Liver (tissue), 9 donors: ENCODE measurements around the gene RBBP6. TPM values are rescaled to one million over a fixed set of nuclear protein-coding genes. Genes with fewer than 3 reads are reported as not detected.

Experiments used
- DNase-seq: peaks from one replicate; pipeline ENCODE4 v3.0.0-alpha.2; 2017; ENCODE audit warnings: low spot score
- H3K27ac ChIP-seq, 2 donors: one replicate each; pipeline ENCODE4 v1.7.0; 2013; ENCODE audit warnings: inconsistent platforms in 2 of 2, low read length in 2 of 2, control low read depth in 1 of 2, low read depth in 1 of 2, mild to moderate bottlenecking in 1 of 2
- H3K27me3 ChIP-seq, 4 donors: one replicate each; pipeline versions ENCODE4 v1.6.1 to v1.7.0; 2013; ENCODE audit warnings: low read length in 3 of 4, inconsistent platforms in 1 of 4, mild to moderate bottlenecking in 1 of 4, moderate library complexity in 1 of 4; ENCODE audit not compliant: control insufficient read depth in 4 of 4, insufficient read depth in 4 of 4
- H3K36me3 ChIP-seq, 4 donors: one replicate each; pipeline versions ENCODE4 v1.6.1 to v1.7.0; 2013; ENCODE audit warnings: low read length in 3 of 4, mild to moderate bottlenecking in 3 of 4, low read depth in 1 of 4, moderate library complexity in 1 of 4; ENCODE audit not compliant: control insufficient read depth in 4 of 4, insufficient read depth in 3 of 4
- H3K4me1 ChIP-seq, 4 donors: one replicate each; pipeline versions ENCODE4 v1.6.1 to v1.7.0; 2013; ENCODE audit warnings: low read length in 3 of 4, mild to moderate bottlenecking in 3 of 4, moderate library complexity in 1 of 4; ENCODE audit not compliant: control insufficient read depth in 4 of 4, insufficient read depth in 4 of 4
- H3K4me3 ChIP-seq, 3 donors: one replicate each; pipeline versions ENCODE4 v1.6.1 to v1.7.0; 2013; ENCODE audit warnings: low read length in 3 of 3, control low read depth in 1 of 3, low read depth in 1 of 3, mild to moderate bottlenecking in 1 of 3
- H3K9ac ChIP-seq, 2 donors: one replicate each; pipeline ENCODE4 v1.7.0; 2013; ENCODE audit warnings: low read length in 2 of 2, mild to moderate bottlenecking in 2 of 2, moderate library complexity in 2 of 2, control low read depth in 1 of 2, low read depth in 1 of 2
- H3K9me3 ChIP-seq, 4 donors: one replicate each; pipeline versions ENCODE4 v1.6.1 to v1.7.0; 2013; ENCODE audit warnings: low read length in 3 of 4; ENCODE audit not compliant: control insufficient read depth in 4 of 4
- EGR1 ChIP-seq, 2 donors: IDR thresholded peaks; 2 replicates each; pipeline ENCODE4 v1.6.1; 2016 to 2018; ENCODE audit warnings: antibody characterized with exemption in 2 of 2, low read depth in 2 of 2
- FOXA1 ChIP-seq: IDR thresholded peaks from 2 replicates; pipeline ENCODE4 v1.6.1; 2016; ENCODE audit warnings: antibody characterized with exemption
- FOXA2 ChIP-seq: IDR thresholded peaks from 2 replicates; pipeline ENCODE4 v1.6.1; 2016; ENCODE audit warnings: antibody characterized with exemption
- GABPA ChIP-seq, 2 donors: IDR thresholded peaks in 1 of 2; conservative IDR thresholded peaks in 1 of 2; 2 replicates each; pipeline ENCODE4 v1.6.1; 2016; ENCODE audit warnings: antibody characterized with exemption in 2 of 2, mild to moderate bottlenecking in 1 of 2, moderate library complexity in 1 of 2
- HNF4A ChIP-seq, 2 donors: conservative IDR thresholded peaks; 2 replicates each; pipeline ENCODE4 v1.6.1; 2016; ENCODE audit warnings: antibody characterized with exemption in 2 of 2, mild to moderate bottlenecking in 2 of 2
- HNF4G ChIP-seq: IDR thresholded peaks from 2 replicates; pipeline ENCODE4 v1.6.1; 2016; ENCODE audit warnings: antibody characterized with exemption
- NR2F2 ChIP-seq: IDR thresholded peaks from 2 replicates; pipeline ENCODE4 v1.6.1; 2016; ENCODE audit warnings: antibody characterized with exemption
- RAD21 ChIP-seq, 2 donors: IDR thresholded peaks; 2 replicates each; pipeline ENCODE4 v1.6.1; 2016; ENCODE audit warnings: antibody characterized with exemption in 2 of 2, mild to moderate bottlenecking in 2 of 2
- REST ChIP-seq: IDR thresholded peaks from 2 replicates; pipeline ENCODE4 v1.6.1; 2016; ENCODE audit warnings: antibody characterized with exemption, mild to moderate bottlenecking
- RXRA ChIP-seq, 2 donors: IDR thresholded peaks; 2 replicates each; pipeline ENCODE4 v1.6.1; 2017 to 2018; ENCODE audit warnings: antibody characterized with exemption in 2 of 2, mild to moderate bottlenecking in 1 of 2
- SP1 ChIP-seq: IDR thresholded peaks from 2 replicates; pipeline ENCODE4 v1.6.1; 2018; ENCODE audit warnings: antibody characterized with exemption, mild to moderate bottlenecking
- TAF1 ChIP-seq: conservative IDR thresholded peaks from 2 replicates; pipeline ENCODE4 v1.6.1; 2016; ENCODE audit warnings: antibody characterized with exemption, mild to moderate bottlenecking
- YY1 ChIP-seq: IDR thresholded peaks from 2 replicates; pipeline ENCODE4 v1.6.1; 2016; ENCODE audit warnings: antibody characterized with exemption, mild to moderate bottlenecking
- WGBS: extraction: QIAGEN DNeasy Blood & Tissue Kit; methylation state at CpG from one replicate; pipeline ENCODE4 v1.1.7; 2013; 5-methylcytosine and 5-hydroxymethylcytosine counted together
- polyA plus RNA-seq, 2 donors: library from polyadenylated mRNA; stranded (reverse) in 1 of 2; unstranded in 1 of 2; fragments of 200-250 nt in 1 of 2; fragments of >200 nt in 1 of 2; fragmentation: Nextera tagmentation in 1 of 2; extraction: Ambion mirVana in 1 of 2; gene quantifications; one replicate each; pipeline versions ENCODE4 v1.2.1 to v1.2.3, GENCODE V29; 2013 to 2015
- total RNA-seq, 2 donors: library from RNA; depleted of rRNA; stranded (reverse); fragments of >200 nt; gene quantifications; one replicate each; pipeline ENCODE4 v1.2.3, GENCODE V29; 2014
- TF ChIP-seq, protein P1 (sequence below): IDR thresholded peaks from 2 replicates; pipeline ENCODE4 v1.6.1; 2016; ENCODE audit warnings: antibody characterized with exemption
- TF ChIP-seq, protein P2 (sequence below): IDR thresholded peaks from 2 replicates; pipeline ENCODE4 v1.6.1; 2016; ENCODE audit warnings: antibody characterized with exemption
- TF ChIP-seq, protein P3 (sequence below): fragments of 150-350 bp; IDR thresholded peaks from 2 replicates; pipeline ENCODE4 v1.5.1; 2017; ENCODE audit warnings: improper control_type of control experiment, low read depth, low read length; ENCODE audit not compliant: missing input control
- TF ChIP-seq, protein P4 (sequence below): IDR thresholded peaks from 2 replicates; pipeline ENCODE4 v1.6.1; 2016; ENCODE audit warnings: antibody characterized with exemption
- donor health status: healthy.
- donor health status: healthy.
- donor health status: healthy.
- donor health status: healthy.
- donor health status: healthy.

The RBBP6 gene
- total and polyA plus RNA-seq, 4 donors: 8.1 to 35.8 (median 11.8) TPM

DNA sequence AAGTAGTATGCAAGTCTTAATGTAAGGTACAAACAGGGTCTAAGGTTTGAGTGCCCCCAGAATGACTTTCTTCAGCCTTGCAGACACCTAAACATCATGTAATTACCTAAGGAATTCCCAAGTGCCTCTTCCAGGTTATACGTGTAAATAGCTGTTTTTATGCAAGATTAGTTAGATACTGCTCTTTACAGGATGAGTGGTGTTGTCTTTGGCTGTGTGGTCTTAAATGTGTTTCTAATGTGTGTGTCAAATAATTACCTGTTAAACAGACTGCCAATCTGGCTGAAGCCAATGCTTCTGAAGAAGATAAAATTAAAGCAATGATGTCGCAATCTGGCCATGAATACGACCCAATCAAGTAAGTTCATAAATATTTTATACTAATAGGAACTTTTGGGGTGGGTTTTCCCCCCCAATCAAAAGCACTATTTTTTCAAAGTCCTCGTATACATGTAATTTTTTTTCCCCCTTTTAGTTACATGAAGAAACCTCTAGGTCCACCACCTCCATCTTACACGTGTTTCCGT is 16.0 kb downstream of the RBBP6 start:
- no peak overlapping the region for H3K27ac ChIP-seq
- DNase-seq: no peak
- no peaks in the 10 kb centered on the region for H3K4me1 ChIP-seq
- no peaks in the 10 kb centered on the region for H3K9me3 ChIP-seq
- no peaks in the 10 kb centered on the region for H3K27me3 ChIP-seq
- H3K4me3 ChIP-seq: no peak overlapping the region
- 92% methylated on average over 6 of the region's 6 CpGs for WGBS
- peaks cover 0 to 43% (median 23%) of the 10 kb centered on the region in 4 donors for H3K36me3 ChIP-seq
- H3K9ac ChIP-seq: no peak overlapping the region
- TF ChIP-seq GABPA (IDR thresholded peaks at IDR 0.05 in 1 of 2, conservative IDR thresholded peaks at IDR 0.05 in 1 of 2) (no peak), EGR1 (IDR thresholded peaks at IDR 0.05; ENCODE audit: low read depth in 2 of 2) (no peak), FOXA1 (no peak), YY1 (no peak), SP1 (no peak), RXRA (IDR thresholded peaks at IDR 0.05) (no peak), REST (no peak), TAF1 (no peak), HNF4G (no peak), RAD21 (IDR thresholded peaks at IDR 0.05) (no peak), HNF4A (conservative IDR thresholded peaks at IDR 0.05) (no peak), FOXA2 (no peak), NR2F2 (no peak)
- TF ChIP-seq, protein P1, sequence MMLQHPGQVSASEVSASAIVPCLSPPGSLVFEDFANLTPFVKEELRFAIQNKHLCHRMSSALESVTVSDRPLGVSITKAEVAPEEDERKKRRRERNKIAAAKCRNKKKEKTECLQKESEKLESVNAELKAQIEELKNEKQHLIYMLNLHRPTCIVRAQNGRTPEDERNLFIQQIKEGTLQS: no peak
- TF ChIP-seq, protein P2, sequence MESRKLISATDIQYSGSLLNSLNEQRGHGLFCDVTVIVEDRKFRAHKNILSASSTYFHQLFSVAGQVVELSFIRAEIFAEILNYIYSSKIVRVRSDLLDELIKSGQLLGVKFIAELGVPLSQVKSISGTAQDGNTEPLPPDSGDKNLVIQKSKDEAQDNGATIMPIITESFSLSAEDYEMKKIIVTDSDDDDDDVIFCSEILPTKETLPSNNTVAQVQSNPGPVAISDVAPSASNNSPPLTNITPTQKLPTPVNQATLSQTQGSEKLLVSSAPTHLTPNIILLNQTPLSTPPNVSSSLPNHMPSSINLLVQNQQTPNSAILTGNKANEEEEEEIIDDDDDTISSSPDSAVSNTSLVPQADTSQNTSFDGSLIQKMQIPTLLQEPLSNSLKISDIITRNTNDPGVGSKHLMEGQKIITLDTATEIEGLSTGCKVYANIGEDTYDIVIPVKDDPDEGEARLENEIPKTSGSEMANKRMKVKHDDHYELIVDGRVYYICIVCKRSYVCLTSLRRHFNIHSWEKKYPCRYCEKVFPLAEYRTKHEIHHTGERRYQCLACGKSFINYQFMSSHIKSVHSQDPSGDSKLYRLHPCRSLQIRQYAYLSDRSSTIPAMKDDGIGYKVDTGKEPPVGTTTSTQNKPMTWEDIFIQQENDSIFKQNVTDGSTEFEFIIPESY: no peak
- TF ChIP-seq, protein P3, sequence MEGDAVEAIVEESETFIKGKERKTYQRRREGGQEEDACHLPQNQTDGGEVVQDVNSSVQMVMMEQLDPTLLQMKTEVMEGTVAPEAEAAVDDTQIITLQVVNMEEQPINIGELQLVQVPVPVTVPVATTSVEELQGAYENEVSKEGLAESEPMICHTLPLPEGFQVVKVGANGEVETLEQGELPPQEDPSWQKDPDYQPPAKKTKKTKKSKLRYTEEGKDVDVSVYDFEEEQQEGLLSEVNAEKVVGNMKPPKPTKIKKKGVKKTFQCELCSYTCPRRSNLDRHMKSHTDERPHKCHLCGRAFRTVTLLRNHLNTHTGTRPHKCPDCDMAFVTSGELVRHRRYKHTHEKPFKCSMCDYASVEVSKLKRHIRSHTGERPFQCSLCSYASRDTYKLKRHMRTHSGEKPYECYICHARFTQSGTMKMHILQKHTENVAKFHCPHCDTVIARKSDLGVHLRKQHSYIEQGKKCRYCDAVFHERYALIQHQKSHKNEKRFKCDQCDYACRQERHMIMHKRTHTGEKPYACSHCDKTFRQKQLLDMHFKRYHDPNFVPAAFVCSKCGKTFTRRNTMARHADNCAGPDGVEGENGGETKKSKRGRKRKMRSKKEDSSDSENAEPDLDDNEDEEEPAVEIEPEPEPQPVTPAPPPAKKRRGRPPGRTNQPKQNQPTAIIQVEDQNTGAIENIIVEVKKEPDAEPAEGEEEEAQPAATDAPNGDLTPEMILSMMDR: no peak
- TF ChIP-seq, protein P4, sequence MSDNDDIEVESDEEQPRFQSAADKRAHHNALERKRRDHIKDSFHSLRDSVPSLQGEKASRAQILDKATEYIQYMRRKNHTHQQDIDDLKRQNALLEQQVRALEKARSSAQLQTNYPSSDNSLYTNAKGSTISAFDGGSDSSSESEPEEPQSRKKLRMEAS: no peak
